BE2C (cell line): ENCODE results near the gene TAF1C.

Experiments
- DNase-seq: peaks from one replicate; pipeline ENCODE4 v3.0.0-alpha.2; 2020
- H3K27me3 ChIP-seq: fragments of 250-450 bp; sonication (Bioruptor Pico); 2 replicates; pipeline ENCODE4 v1.5.1; 2020; ENCODE audit warnings: mild to moderate bottlenecking
- H3K36me3 ChIP-seq: fragments of 250-450 bp; sonication (Bioruptor Pico); 2 replicates; pipeline ENCODE4 v1.5.1; 2020; ENCODE audit warnings: mild to moderate bottlenecking
- H3K4me1 ChIP-seq: fragments of 250-450 bp; sonication (Bioruptor Pico); 2 replicates; pipeline ENCODE4 v1.5.1; 2020
- H3K4me3 ChIP-seq: 2 replicates; pipeline ENCODE4 v1.5.1; 2011; ENCODE audit warnings: low read depth, low read length
- H3K9me3 ChIP-seq: fragments of 250-450 bp; sonication (Bioruptor Pico); 2 replicates; pipeline ENCODE4 v1.5.1; 2020
- CTCF ChIP-seq: IDR thresholded peaks from 2 replicates; pipeline ENCODE4 v1.5.1; 2012; ENCODE audit warnings: mild to moderate bottlenecking, low read depth, low read length

TAF1C gene

GRCh38 chr16:84174396-84174795 lies 12.5 kb downstream of the TAF1C start:
- DNase-seq = no peak
- peaks cover 3% of the 10 kb centered on the region; the same call in 1 of the 2 replicates for H3K27me3 ChIP-seq
- no peak overlapping the region for H3K4me3 ChIP-seq
- TF ChIP-seq CTCF = no peak
- peaks cover 2% of the 10 kb centered on the region; the same call in 1 of the 2 replicates for H3K4me1 ChIP-seq
- no peaks in the 10 kb centered on the region for H3K9me3 ChIP-seq
- H3K36me3 ChIP-seq = peaks cover 7% of the 10 kb centered on the region; the same call in 1 of the 2 replicates

GRCh38 chr16:84169765-84170310 lies 17.0 kb downstream of the TAF1C start:
- no peak overlapping the region for H3K4me3 ChIP-seq
- no peak for TF ChIP-seq CTCF
- no peaks in the 10 kb centered on the region for H3K36me3 ChIP-seq
- peaks cover 27% of the 10 kb centered on the region for H3K27me3 ChIP-seq
- DNase-seq = no peak
- no peaks in the 10 kb centered on the region for H3K9me3 ChIP-seq
- H3K4me1 ChIP-seq = no peaks in the 10 kb centered on the region

- H3K4me1 ChIP-seq = no peaks in the 10 kb centered on the region
- H3K4me3 ChIP-seq = no peak overlapping the region
- no peak for TF ChIP-seq CTCF
- H3K36me3 ChIP-seq = no peaks in the 10 kb centered on the region
- no peaks in the 10 kb centered on the region for H3K9me3 ChIP-seq
- no peak for DNase-seq
- peaks cover 42% of the 10 kb centered on the region for H3K27me3 ChIP-seq
Observed at GRCh38 chr16:84166796-84167695, 19.8 kb downstream of the TAF1C start.

- H3K9me3 ChIP-seq = no peaks in the 10 kb centered on the region
- no peak overlapping the region for H3K4me3 ChIP-seq
- no peak for TF ChIP-seq CTCF
- H3K27me3 ChIP-seq = peaks cover 53% of the 10 kb centered on the region
- H3K36me3 ChIP-seq = no peaks in the 10 kb centered on the region
- H3K4me1 ChIP-seq = no peaks in the 10 kb centered on the region
- no peak for DNase-seq
Observed at GRCh38 chr16:84165746-84166145, 21.1 kb downstream of the TAF1C start.

- Histone ChIP-seq H3K27me3 (peaks cover 85% of the 10 kb centered on the region), H3K4me3 (no peak overlapping the region), H3K9me3 (no peaks in the 10 kb centered on the region), H3K36me3 (no peaks in the 10 kb centered on the region), H3K4me1 (no peaks in the 10 kb centered on the region)
- no peak for TF ChIP-seq CTCF
- no peak for DNase-seq
Observed at GRCh38 chr16:84161801-84162200, 25.1 kb downstream of the TAF1C start.

GRCh38 chr16:84161037-84161436 lies 25.8 kb downstream of the TAF1C start:
- H3K4me1 ChIP-seq = no peaks in the 10 kb centered on the region
- TF ChIP-seq CTCF = no peak

More at GRCh38 chr16:84161037-84161436, 25.8 kb downstream of the TAF1C start:
- Histone ChIP-seq H3K4me3 (no peak overlapping the region), H3K9me3 (no peaks in the 10 kb centered on the region), H3K36me3 (no peaks in the 10 kb centered on the region), H3K27me3 (peaks cover 84% of the 10 kb centered on the region)
- DNase-seq = no peak
